SU-DHL-6 (cell line): ENCODE results near the gene YEATS2.

Experiments
- H2AFZ ChIP-seq: fragments of 200-600 bp; sonication (generic); 2 replicates; pipeline ENCODE4 v1.6.1; 2014; ENCODE audit warnings: low read depth, mild to moderate bottlenecking, moderate library complexity, mixed read lengths, antibody characterized with exemption, low read length; ENCODE audit not compliant: severe bottlenecking
- H3F3A ChIP-seq: fragments of 200-600 bp; shearing (Covaris generic); 2 replicates; pipeline ENCODE4 v1.6.0; 2016; ENCODE audit warnings: antibody characterized with exemption, mild to moderate bottlenecking; ENCODE audit not compliant: insufficient read depth
- H3K27ac ChIP-seq: fragments of 200-600 bp; sonication (generic); 2 replicates; pipeline ENCODE4 v1.5.1; 2016; ENCODE audit warnings: low read depth, mild to moderate bottlenecking, low read length, moderate library complexity, mixed read lengths
- H3K27me3 ChIP-seq: fragments of 200-600 bp; sonication (generic), shearing (Covaris generic); 2 replicates; pipeline ENCODE4 v1.6.0; 2014; ENCODE audit warnings: mild to moderate bottlenecking, low read length
- H3K36me3 ChIP-seq: fragments of 200-600 bp; sonication (generic); 2 replicates; pipeline ENCODE4 v1.6.1; 2014; ENCODE audit warnings: mild to moderate bottlenecking, low read length, mixed read lengths
- H3K4me2 ChIP-seq: fragments of 300-600, 200-600 bp; shearing (Covaris generic), sonication (generic); 2 replicates; pipeline ENCODE4 v1.6.0; 2014; ENCODE audit warnings: low read length, low read depth, mild to moderate bottlenecking; ENCODE audit not compliant: poor library complexity, severe bottlenecking
- H3K4me3 ChIP-seq: fragments of 200-600 bp; sonication (generic); 2 replicates; pipeline ENCODE4 v1.5.1; 2014; ENCODE audit warnings: antibody characterized with exemption, low read length, mild to moderate bottlenecking, mixed read lengths; ENCODE audit not compliant: insufficient read depth, poor library complexity, severe bottlenecking
- H3K79me2 ChIP-seq: fragments of 200-600 bp; sonication (generic); 2 replicates; pipeline ENCODE4 v1.6.1; 2014; ENCODE audit warnings: mild to moderate bottlenecking, low read length, moderate library complexity; ENCODE audit not compliant: insufficient read depth
- H3K9ac ChIP-seq: fragments of 200-600 bp; sonication (generic); 2 replicates; pipeline ENCODE4 v1.7.0; 2014; ENCODE audit warnings: mild to moderate bottlenecking, low read length
- H3K9me2 ChIP-seq: fragments of 200-600 bp; sonication (generic); replicated peaks from 2 replicates; pipeline ENCODE4 v1.6.1; 2014; ENCODE audit warnings: low read length; ENCODE audit not compliant: insufficient read depth
- H3K9me3 ChIP-seq: fragments of 200-600 bp; sonication (generic); 2 replicates; pipeline ENCODE4 v1.6.1; 2014; ENCODE audit warnings: low read length, mixed read lengths; ENCODE audit not compliant: insufficient read depth
- H4K20me1 ChIP-seq: fragments of 200-600 bp; sonication (generic); 2 replicates; pipeline ENCODE4 v1.6.1; 2014; ENCODE audit warnings: low read depth, mild to moderate bottlenecking, antibody characterized with exemption, low read length, moderate library complexity, mixed read lengths
- CTCF ChIP-seq: fragments of 200-600 bp; sonication (generic); IDR thresholded peaks from one replicate; pipeline ENCODE4 v1.5.1; 2017; ENCODE audit warnings: antibody characterized with exemption, mild to moderate bottlenecking, low read length, moderate library complexity; ENCODE audit not compliant: insufficient read depth, poor library complexity, severe bottlenecking
- EZH2phosphoT487 ChIP-seq: fragments of 200-600 bp; sonication (generic), shearing (Covaris generic); conservative IDR thresholded peaks from 2 replicates; pipeline ENCODE4 v1.6.1; 2018; ENCODE audit warnings: mild to moderate bottlenecking, antibody characterized with exemption, low read length, moderate library complexity, mixed read lengths

Gene YEATS2

DNA sequence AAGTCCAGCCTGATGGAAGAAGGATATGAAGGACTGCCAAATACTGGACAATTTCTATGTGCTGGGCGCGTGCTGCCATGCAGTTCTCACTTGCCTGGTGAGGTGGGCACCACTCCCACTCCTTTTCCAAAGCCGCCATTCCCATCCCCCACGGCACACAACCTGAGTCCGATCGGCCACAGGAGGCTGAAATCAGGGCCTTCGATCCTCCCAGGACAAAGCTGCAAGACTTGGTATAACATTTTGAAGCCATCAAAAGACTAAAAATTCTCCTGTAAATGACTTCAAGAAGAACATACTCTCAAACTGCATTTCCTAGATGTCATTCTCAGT lies 130.9 kb downstream of the YEATS2 start:
- Histone ChIP-seq H4K20me1 (no peaks in the 10 kb centered on the region), H3K79me2 (no peaks in the 10 kb centered on the region), H3K4me2 (no peak overlapping the region), H3K9me2 (no peaks in the 10 kb centered on the region), H3K36me3 (no peaks in the 10 kb centered on the region; the same call in 1 of the 2 replicates), H3F3A (peaks cover 10% of the 10 kb centered on the region), H2AFZ (no peak overlapping the region), H3K9me3 (no peaks in the 10 kb centered on the region), H3K27me3 (no peaks in the 10 kb centered on the region), H3K27ac (no peak overlapping the region), H3K4me3 (no peak overlapping the region), H3K9ac (no peak overlapping the region)
- TF ChIP-seq EZH2phosphoT487 (no peak), CTCF (no peak)

GRCh38 chr3:183829466-183829865 lies 131.9 kb downstream of the YEATS2 start:
- Histone ChIP-seq H3K79me2 (no peaks in the 10 kb centered on the region), H3K4me2 (no peak overlapping the region), H2AFZ (no peak overlapping the region), H3K9me2 (no peaks in the 10 kb centered on the region), H3K9ac (no peak overlapping the region), H4K20me1 (no peaks in the 10 kb centered on the region), H3F3A (peaks cover 10% of the 10 kb centered on the region), H3K9me3 (no peaks in the 10 kb centered on the region), H3K27me3 (no peaks in the 10 kb centered on the region), H3K27ac (no peak overlapping the region), H3K4me3 (no peak overlapping the region), H3K36me3 (no peaks in the 10 kb centered on the region; the same call in 1 of the 2 replicates)
- TF ChIP-seq EZH2phosphoT487 (no peak), CTCF (no peak)

GRCh38 chr3:183830187-183830586 lies 132.6 kb downstream of the YEATS2 start:
- Histone ChIP-seq H3K9ac (no peak overlapping the region), H3K27ac (no peak overlapping the region), H3K4me3 (no peak overlapping the region), H3K27me3 (no peaks in the 10 kb centered on the region), H2AFZ (no peak overlapping the region), H3K79me2 (no peaks in the 10 kb centered on the region), H3K9me2 (no peaks in the 10 kb centered on the region), H3F3A (peaks cover 10% of the 10 kb centered on the region), H3K4me2 (no peak overlapping the region), H4K20me1 (no peaks in the 10 kb centered on the region), H3K9me3 (no peaks in the 10 kb centered on the region), H3K36me3 (no peaks in the 10 kb centered on the region; the same call in 1 of the 2 replicates)
- TF ChIP-seq CTCF (no peak), EZH2phosphoT487 (no peak)

GRCh38 chr3:183833516-183833915 lies 135.9 kb downstream of the YEATS2 start:
- H4K20me1 ChIP-seq, result no peaks in the 10 kb centered on the region
- no peaks in the 10 kb centered on the region; the same call in 1 of the 2 replicates for H3K36me3 ChIP-seq
- no peaks in the 10 kb centered on the region for H3K27me3 ChIP-seq
- H2AFZ ChIP-seq, result no peak overlapping the region
- no peaks in the 10 kb centered on the region for H3K9me2 ChIP-seq
- H3K27ac ChIP-seq, result no peak overlapping the region
- no peaks in the 10 kb centered on the region for H3F3A ChIP-seq
- H3K9ac ChIP-seq, result no peak overlapping the region
- no peaks in the 10 kb centered on the region for H3K79me2 ChIP-seq
- H3K9me3 ChIP-seq, result no peaks in the 10 kb centered on the region
- no peak for TF ChIP-seq EZH2phosphoT487
- TF ChIP-seq CTCF, result no peak
- no peak overlapping the region for H3K4me3 ChIP-seq
- H3K4me2 ChIP-seq, result no peak overlapping the region
